NB4 (cell line): Measurements from ENCODE around the gene SLC19A1.

Experiments used
- DNase-seq: peaks from one replicate; pipeline ENCODE4 v3.0.0; 2010; ENCODE audit warnings: low read depth
- H3K4me3 ChIP-seq: one replicate; pipeline ENCODE4 v1.5.1; 2011; ENCODE audit warnings: mild to moderate bottlenecking, low read depth, low read length, moderate library complexity
- MYC ChIP-seq: IDR thresholded peaks from 2 replicates; pipeline ENCODE4 v1.6.1; 2011; ENCODE audit warnings: low read depth, low read length
- POLR2A ChIP-seq: IDR thresholded peaks from 2 replicates; pipeline ENCODE4 v1.6.1; 2011; ENCODE audit warnings: mild to moderate bottlenecking; ENCODE audit not compliant: insufficient read length; ENCODE audit errors: extremely low read depth
- TF ChIP-seq, protein P1 (sequence below): IDR thresholded peaks from one replicate; pipeline ENCODE4 v1.5.1; 2012; ENCODE audit warnings: low read depth, low read length
- TF ChIP-seq, protein P2 (sequence below): IDR thresholded peaks from 2 replicates; pipeline ENCODE4 v1.6.1; 2011; ENCODE audit warnings: low read depth, low read length

The SLC19A1 gene

DNA sequence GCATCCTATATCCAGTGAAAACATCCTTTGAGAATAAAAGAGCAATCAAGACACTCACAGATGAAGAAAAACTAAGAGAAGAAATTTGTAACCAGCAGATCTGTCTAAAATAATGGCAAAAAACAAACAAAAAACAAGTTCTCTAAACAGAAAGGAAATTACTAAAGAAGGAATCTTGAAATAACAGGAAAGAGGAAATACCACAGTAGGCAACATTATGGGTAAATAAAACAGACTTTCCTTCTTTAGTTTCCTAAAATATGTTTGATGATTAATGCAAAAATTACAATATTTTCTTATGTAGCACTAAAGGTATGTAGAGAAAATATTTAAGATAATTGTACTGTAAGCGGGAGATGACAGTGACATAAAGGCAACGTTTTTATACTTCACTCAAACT is 23.5 kb downstream of the SLC19A1 start:
- no peak for DNase-seq
- H3K4me3 ChIP-seq, result no peak overlapping the region
- TF ChIP-seq, protein P1, sequence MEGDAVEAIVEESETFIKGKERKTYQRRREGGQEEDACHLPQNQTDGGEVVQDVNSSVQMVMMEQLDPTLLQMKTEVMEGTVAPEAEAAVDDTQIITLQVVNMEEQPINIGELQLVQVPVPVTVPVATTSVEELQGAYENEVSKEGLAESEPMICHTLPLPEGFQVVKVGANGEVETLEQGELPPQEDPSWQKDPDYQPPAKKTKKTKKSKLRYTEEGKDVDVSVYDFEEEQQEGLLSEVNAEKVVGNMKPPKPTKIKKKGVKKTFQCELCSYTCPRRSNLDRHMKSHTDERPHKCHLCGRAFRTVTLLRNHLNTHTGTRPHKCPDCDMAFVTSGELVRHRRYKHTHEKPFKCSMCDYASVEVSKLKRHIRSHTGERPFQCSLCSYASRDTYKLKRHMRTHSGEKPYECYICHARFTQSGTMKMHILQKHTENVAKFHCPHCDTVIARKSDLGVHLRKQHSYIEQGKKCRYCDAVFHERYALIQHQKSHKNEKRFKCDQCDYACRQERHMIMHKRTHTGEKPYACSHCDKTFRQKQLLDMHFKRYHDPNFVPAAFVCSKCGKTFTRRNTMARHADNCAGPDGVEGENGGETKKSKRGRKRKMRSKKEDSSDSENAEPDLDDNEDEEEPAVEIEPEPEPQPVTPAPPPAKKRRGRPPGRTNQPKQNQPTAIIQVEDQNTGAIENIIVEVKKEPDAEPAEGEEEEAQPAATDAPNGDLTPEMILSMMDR, result no peak
- TF ChIP-seq, protein P2, sequence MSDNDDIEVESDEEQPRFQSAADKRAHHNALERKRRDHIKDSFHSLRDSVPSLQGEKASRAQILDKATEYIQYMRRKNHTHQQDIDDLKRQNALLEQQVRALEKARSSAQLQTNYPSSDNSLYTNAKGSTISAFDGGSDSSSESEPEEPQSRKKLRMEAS, result no peak
- TF ChIP-seq POLR2A (no peak), MYC (no peak)

DNA sequence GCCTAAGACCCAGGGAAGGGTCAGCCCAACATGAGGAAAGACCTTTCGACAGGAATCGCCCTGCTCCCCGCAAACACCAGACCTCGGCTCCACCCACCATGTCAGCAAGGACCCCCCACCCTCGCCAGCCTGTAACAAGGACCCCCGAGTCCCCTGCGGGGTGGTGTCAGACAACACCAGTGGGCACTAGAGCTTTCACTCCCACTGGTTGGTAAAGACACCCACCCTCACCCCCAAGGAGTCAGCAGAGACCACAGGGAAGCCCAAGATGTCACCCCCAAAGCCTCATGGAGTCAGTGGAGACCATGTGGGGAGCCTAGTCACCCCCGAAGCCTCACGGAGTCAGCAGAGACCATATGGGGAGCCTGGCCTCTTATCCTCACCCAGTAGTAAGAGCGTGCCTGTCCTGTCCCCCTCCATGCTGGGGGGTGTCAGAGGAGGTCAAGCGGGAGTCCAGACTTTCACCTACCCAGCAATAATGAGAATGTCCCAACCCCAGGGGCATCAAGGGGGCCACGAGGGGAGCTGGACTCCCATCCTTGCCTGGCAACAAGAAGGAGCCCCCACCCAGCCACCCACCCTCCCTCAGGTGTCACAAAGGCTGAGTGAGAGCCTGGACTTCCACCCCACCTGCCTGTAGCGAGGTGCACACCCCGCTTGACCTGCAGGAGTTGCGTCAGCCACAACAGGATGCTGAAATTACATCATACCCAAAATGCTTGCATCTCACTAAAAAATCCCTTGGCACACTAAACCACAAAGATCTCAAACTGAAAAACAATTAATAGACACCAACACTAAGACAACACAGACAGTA is 24.8 kb downstream of the SLC19A1 start:
- peak; percentile 73 for DNase-seq
- no peak overlapping the region for H3K4me3 ChIP-seq
- TF ChIP-seq POLR2A (no peak), MYC (no peak)
- TF ChIP-seq, protein P2, result no peak
- TF ChIP-seq, protein P1, result no peak

DNA sequence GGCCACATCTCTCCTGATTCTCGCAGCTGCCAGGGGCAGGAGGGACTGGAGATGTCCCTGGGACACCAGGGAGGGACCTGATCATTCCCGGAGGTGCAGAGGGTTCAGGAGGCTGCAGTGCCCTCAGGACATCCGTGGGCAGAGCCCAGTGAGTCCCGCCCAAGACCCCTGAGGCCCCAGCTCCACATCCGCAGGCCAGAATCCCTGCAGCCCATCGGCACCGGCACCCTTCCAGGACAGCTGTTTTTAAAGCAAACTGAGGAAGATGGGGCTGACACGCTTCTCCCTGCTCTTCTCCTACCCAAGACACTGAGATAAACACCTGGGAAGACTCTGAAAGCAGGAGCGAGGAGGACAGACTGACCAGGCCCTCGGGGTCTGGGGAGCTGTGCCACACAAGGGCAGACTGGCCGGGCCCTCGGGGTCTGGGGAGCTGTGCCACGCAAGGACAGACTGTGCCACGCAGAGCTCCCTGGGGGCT is 25.5 kb downstream of the SLC19A1 start:
- no peak for DNase-seq
- no peak for TF ChIP-seq MYC
- TF ChIP-seq, protein P1, result no peak
- TF ChIP-seq, protein P2, result no peak
- TF ChIP-seq POLR2A, result no peak
- no peak overlapping the region for H3K4me3 ChIP-seq

DNA sequence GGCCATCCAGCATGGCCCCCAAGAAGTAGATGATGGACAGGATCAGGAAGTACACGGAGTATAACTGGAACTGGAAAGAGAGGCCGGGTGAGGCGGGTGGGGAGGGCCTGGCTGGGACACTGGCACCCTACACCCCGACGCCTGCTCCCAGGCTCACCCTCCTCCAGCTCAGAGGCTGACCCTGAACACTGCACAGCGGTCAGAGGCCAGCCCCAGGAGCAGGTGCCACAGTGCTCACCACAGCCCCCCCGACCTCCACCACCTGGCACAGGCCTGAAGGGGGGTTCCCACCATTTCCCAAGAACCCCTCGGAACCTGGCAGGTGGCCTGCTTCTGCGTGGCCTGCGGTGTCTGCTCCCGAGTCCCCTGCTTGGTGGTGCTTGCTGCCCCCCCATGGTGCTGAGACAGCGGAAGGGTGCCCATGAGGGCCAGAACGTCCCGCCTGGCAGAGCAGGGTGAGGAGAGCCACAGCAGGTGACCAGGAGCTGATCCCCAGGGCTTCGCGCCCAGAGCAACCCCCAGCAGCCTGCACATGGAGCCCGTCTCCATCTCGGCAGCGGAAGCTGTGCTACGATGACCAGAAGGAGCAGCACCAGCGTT is 26.1 kb downstream of the SLC19A1 start:
- no peak overlapping the region for H3K4me3 ChIP-seq
- TF ChIP-seq, protein P1, result no peak
- TF ChIP-seq, protein P2, result no peak
- TF ChIP-seq MYC (no peak), POLR2A (no peak)
- DNase-seq, result no peak

DNA sequence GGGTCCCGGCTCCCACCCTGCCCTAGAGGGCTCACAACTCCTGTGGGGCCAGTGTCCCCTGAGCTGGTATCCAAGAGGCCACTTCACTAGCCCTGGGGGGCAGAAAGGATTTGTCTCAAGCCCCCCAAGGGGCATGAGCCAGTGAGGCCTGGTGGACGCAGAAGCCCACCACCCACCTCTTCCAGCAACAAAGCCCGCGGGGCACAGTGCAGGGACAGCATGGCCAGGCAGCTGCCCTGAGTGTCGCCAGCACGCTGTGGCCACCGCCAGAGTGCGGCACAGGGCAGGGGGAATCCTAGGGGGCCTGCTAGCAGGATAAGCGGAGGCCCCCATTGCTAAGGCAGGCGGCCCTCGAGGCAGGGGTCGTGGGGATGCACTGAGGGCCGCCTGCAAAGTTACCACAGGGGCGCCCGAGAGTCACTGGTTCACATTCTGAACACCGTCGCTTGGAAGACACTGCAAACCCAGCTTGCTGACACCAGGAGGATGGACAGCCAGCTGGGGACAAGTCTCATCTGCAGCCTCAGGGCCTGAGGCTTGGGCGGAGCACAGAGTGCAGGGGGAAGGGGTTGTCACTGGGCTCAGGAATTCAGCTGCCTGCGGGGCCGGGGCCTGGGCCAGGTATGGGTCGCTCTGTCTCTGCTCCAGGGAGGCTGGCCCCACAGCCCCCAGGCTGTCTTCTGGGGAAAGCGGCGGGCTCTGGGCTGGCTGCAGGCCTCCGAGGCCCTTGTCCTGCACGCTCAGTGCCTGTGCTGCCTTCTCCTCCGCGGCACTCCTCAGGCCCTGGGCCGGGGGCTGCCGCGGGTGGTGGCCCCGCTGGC is 26.8 kb downstream of the SLC19A1 start:
- DNase-seq, result no peak
- no peak overlapping the region for H3K4me3 ChIP-seq
- TF ChIP-seq, protein P2, result no peak
